ENCODE measurements around the gene DCT. TPM values are rescaled to one million over a fixed set of nuclear protein-coding genes. Genes with fewer than 3 reads are reported as not detected.

Gene DCT
- total and polyA plus RNA-seq, 2 donors (not counting 3 experiments of a cell fraction or from before 2014, with no cell fraction given): not detected

DNA sequence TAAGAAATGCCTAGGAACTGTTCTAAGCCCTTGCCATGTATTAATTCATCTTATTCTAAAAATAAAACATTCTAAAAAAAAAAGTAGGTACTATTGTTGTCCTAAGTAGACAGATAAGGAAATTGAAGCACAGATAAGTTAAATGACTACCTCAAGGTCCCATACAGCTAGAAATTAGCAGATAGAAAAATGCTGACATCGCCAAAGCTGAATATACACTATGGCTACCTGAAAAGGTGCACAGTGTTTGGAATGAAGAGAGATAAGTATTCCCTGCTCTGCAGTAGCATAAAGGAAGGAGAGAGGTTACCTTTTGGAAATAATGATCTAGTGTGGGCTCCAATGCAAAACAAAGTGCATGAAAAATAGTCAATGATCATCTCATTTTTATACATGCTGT is 65.3 kb downstream of the DCT start:
- no peaks in the 10 kb centered on the region for H3K27me3 ChIP-seq (ENCODE audit: control insufficient read depth in 2 of 2, insufficient read depth in 2 of 2, low read length in 2 of 2)
- H3K4me3 ChIP-seq (replicated peaks in 1 of 3; ENCODE audit: insufficient read depth in 1 of 3, low read depth in 1 of 3, low read length in 3 of 3): no peak overlapping the region
- intact Hi-C loops (cut with micrococcal nuclease) (no loop called here), dilution Hi-C loops (cut with MboI; ENCODE audit: extremely low pct_ligation_motif_present, low sequenced_read_pairs) (no loop called here)
- ChIA-PET POLR2A (no interaction called here), CTCF (no interaction called here)
- H2AFZ ChIP-seq (ENCODE audit: low read depth, low read length): no peak overlapping the region
- no peaks in the 10 kb centered on the region for H3K36me3 ChIP-seq (ENCODE audit: control insufficient read depth in 2 of 2, extremely low read depth in 1 of 2, insufficient read depth in 2 of 2, low read length in 2 of 2)
- H3K9me1 ChIP-seq (replicated peaks; ENCODE audit: control insufficient read depth, extremely low read depth, insufficient read depth, low read length): no peaks in the 10 kb centered on the region
- TF ChIP-seq, protein P1, sequence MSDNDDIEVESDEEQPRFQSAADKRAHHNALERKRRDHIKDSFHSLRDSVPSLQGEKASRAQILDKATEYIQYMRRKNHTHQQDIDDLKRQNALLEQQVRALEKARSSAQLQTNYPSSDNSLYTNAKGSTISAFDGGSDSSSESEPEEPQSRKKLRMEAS (IDR thresholded peaks at IDR 0.05; ENCODE audit: insufficient read depth, insufficient read length): no peak
- TF ChIP-seq EZH2 (IDR thresholded peaks at IDR 0.05; ENCODE audit: borderline replicate concordance, low read depth, low read length, severe bottlenecking) (no peak), GATA2 (IDR thresholded peaks at IDR 0.05; ENCODE audit: insufficient read depth, insufficient read length, low read depth, low read length) (no peak), FOS (IDR thresholded peaks at IDR 0.05; ENCODE audit: borderline replicate concordance, insufficient read depth, low read length) (no peak), JUN (IDR thresholded peaks at IDR 0.05; ENCODE audit: borderline replicate concordance, insufficient read depth, insufficient read length, low read depth) (no peak)
- TF ChIP-seq, protein P2, sequence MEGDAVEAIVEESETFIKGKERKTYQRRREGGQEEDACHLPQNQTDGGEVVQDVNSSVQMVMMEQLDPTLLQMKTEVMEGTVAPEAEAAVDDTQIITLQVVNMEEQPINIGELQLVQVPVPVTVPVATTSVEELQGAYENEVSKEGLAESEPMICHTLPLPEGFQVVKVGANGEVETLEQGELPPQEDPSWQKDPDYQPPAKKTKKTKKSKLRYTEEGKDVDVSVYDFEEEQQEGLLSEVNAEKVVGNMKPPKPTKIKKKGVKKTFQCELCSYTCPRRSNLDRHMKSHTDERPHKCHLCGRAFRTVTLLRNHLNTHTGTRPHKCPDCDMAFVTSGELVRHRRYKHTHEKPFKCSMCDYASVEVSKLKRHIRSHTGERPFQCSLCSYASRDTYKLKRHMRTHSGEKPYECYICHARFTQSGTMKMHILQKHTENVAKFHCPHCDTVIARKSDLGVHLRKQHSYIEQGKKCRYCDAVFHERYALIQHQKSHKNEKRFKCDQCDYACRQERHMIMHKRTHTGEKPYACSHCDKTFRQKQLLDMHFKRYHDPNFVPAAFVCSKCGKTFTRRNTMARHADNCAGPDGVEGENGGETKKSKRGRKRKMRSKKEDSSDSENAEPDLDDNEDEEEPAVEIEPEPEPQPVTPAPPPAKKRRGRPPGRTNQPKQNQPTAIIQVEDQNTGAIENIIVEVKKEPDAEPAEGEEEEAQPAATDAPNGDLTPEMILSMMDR (IDR thresholded peaks at IDR 0.05; ENCODE audit: extremely low read depth in 1 of 2, insufficient read depth in 1 of 2, low read depth in 1 of 2, low read length in 2 of 2): no peak
- H3K9me3 ChIP-seq (replicated peaks; ENCODE audit: control insufficient read depth, insufficient read depth, low read length): no peaks in the 10 kb centered on the region
- H4K20me1 ChIP-seq (replicated peaks; ENCODE audit: control insufficient read depth, extremely low read depth, insufficient read depth, low read length): no peaks in the 10 kb centered on the region
- H3K4me1 ChIP-seq (ENCODE audit: control insufficient read depth, extremely low read depth, insufficient read depth, low read length): no peaks in the 10 kb centered on the region
- H3K27ac ChIP-seq (ENCODE audit: insufficient read depth, low read depth, low read length): no peak overlapping the region
- H3K9ac ChIP-seq (replicated peaks; ENCODE audit: extremely low read depth, insufficient read depth, low read length): no peak overlapping the region
- DNase-seq (ENCODE audit: low read depth, low spot score): no peak
- no peaks in the 10 kb centered on the region for H3K79me2 ChIP-seq (ENCODE audit: control insufficient read depth, insufficient read depth, low read length)
- no peak overlapping the region for H3K4me2 ChIP-seq (ENCODE audit: insufficient read depth, low read length)
- FAIRE-seq: no peak
- BruUV-seq (replicated peaks): no TSS peak

Measured in endothelial cell of umbilical vein (primary cell).